SK-MEL-5 (cell line): Measurements from ENCODE around the gene RNF19B. TPM values are rescaled to one million over a fixed set of nuclear protein-coding genes. Genes with fewer than 3 reads are reported as not detected.

ENCODE experiments used
- DNase-seq: peaks from one replicate; pipeline ENCODE4 v3.0.0-alpha.2; 2016; ENCODE audit warnings: low read depth, low spot score
- in situ Hi-C: cut with HindIII; loops from 2 replicates; pipeline ENCODE4 v1.10.0; 2016; ENCODE audit warnings: low sequenced_read_pairs, high pct_unique_total_duplicates, low pct_unique_long_range_greater_than_20kb
- total RNA-seq: library from RNA; depleted of rRNA; stranded (reverse); fragments of >200 nt; shearing (Covaris generic); gene quantifications from 2 replicates; pipeline ENCODE4 v1.2.3, GENCODE V29; 2014

RNF19B gene
- total RNA-seq, 1 experiment from 2014 or later: 32.0 TPM

DNA sequence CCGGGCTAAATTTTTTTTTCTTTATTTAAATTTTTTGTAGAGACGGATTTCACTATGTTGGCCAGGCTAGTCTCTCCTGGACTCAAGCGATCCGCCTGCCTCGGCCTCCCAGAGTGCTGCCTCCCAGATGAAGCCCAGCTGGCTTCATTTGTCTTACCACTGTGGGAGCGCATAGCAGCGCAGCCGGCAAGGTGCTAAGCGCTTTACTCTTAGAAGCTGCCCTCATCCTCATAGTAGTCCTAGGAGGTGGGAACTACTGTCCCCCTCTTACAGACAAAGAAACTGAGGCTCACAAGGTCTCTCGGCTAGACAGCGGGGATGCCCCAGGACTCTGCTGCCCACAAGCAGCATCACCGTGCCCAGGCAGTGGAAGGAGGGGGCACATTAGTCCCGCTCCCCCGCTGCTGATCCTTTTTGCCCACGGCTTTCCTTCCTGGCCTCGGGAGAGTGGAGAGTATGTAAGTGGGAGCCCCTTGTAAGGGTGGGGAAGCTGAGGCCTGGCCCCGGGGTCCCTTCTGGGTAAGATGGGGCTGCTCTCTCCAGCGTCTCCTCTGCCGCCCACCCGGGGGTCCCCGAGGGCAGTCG is 64.1 kb downstream of the RNF19B start:
- no peak for DNase-seq
- in situ Hi-C loops: no loop called here

DNA sequence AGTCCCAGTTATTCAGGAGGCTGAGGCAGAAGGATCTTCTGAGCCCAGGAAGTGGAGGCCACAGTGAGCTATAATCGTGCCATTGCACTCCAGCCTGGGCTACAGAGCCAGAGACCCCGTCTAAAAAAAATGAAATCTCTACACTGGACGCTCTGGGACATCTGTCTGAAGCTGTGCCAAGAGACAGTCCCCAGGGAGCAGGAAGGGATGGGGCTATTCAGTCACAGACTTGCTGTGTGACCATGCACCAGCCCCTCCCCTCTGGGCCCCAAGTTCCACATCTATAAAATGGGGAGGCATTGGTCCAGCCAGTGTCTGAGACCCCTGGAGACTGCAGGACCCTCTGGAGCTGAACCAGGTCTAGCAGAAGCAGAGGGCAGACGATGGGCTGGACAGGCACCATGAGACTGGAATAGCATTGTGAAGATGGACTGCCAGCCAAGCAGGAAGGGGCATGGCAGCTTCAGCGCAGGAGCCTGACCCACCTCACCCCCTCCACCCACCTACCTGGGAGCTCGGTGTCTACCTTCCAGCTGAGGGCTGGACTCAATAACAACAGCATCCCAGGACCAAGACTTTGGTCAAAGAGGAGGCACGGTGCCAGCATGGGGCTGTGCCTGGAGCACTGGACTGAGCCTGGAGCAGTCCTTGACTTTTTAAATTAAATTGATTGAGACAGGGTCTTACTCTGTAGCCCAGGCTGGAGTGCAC is 64.9 kb downstream of the RNF19B start:
- in situ Hi-C loops: no loop called here
- no peak for DNase-seq

DNA sequence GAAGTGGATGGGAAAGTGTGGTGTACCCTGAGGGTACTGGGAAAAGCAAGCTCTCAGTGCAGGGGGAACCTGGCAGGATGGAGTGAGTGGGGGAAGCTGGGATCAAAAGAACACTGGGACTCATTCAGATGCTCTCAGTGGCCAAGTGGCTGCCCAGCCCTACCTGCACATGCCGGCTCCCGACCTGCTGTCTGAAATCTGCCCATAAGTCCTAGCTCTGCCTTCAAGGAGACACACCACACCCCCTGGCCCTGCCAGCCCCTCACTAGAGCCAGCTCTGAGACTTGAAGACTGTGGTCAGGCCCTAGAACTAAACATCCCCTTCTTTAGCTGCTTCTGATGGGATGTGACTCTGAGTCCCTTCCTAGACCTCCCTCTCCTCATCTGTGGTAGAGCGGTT is 65.7 kb downstream of the RNF19B start:
- DNase-seq: no peak
- in situ Hi-C loops: no loop called here

- DNase-seq: no peak
- in situ Hi-C loops: no loop called here
Observed at GRCh38 chr1:32898056-32898455, 66.6 kb downstream of the RNF19B start.

GRCh38 chr1:32897082-32898049 is 67.2 kb downstream of the RNF19B start:
- no peak for DNase-seq
- in situ Hi-C loops: no loop called here

DNA sequence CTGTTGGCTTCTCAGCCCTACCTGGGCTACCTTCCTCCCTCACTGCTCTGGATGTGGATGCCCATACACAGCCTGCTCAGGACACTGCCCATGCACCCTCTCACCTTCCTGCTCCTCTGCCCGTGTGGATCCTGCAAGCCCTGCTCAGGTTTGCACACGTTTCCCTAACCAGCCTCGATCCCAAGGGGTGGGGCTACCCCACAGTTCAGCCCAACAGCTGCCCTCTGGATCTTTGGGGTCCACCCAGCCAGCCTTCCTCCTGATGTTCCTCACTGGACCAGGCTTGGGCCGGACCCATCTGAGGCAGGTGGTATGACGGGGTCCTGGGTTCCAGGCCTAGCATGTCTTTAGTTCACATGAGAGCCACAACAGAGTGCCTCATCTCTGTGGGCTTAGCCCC is 68.2 kb downstream of the RNF19B start:
- in situ Hi-C loops: no loop called here
- DNase-seq: no peak

DNA sequence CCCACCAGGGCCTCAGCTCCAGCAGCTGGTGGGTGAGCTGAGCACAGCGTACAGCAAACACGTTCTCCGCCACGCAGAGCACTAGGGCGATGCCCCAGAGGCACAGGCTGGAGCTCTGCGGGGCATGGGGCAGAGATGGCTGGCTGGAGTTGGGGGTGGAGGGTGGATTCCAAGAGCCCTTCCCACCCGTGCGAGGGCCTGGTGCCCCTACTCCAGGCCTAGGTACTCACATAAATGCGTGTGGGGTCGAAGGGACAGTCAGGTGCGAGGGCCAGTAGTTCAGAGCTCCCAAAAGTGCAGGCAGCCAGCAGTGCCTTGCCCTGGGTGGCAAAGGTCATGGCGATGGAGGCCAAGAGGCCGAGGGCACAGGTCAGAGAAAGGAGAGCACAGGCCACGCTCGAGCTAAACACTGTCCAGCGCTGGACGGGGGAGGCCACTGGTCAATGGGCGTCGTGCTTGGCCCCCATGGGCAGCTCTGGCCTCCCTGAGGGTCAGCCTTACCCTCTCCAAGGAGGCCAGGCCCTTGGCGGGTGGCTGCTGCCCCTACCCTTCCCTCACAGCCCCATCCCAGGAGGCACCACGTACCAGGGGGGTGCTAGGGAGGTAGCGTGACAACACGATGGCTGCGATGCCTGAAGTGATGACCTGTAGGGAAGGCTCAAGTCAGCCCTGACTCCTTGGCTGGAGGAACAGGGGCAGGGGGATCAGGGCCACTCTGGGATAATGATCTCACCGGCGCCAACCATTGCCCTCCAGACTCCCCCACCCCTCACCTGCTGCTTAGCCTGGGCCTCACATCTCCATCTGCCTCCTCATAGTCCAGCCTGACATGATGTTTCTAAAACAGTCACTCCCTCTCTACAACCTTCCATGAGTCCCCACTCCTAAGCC is 69.0 kb downstream of the RNF19B start:
- in situ Hi-C loops: no loop called here
- no peak for DNase-seq

DNA sequence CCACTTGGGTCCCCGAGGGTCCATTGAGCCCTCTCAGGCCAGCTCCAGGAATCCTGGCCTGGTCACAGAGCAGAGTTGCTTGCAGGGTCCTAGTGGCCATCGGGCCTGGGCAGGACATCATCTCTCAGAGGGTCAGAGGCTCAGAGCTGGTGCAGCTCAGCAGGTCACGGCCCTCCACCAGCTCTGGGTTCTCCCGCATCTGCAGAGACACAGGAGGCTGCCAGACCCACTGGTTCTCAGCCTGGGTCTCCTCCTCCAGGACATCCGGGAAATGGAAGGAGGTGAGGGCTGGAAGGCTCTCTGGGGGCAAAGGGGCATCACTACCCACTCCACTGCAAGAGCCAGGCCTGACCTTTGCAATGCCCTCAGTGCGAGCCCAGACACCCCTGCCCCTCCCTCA is 69.9 kb downstream of the RNF19B start:
- in situ Hi-C loops: no loop called here
- DNase-seq: no peak

DNA sequence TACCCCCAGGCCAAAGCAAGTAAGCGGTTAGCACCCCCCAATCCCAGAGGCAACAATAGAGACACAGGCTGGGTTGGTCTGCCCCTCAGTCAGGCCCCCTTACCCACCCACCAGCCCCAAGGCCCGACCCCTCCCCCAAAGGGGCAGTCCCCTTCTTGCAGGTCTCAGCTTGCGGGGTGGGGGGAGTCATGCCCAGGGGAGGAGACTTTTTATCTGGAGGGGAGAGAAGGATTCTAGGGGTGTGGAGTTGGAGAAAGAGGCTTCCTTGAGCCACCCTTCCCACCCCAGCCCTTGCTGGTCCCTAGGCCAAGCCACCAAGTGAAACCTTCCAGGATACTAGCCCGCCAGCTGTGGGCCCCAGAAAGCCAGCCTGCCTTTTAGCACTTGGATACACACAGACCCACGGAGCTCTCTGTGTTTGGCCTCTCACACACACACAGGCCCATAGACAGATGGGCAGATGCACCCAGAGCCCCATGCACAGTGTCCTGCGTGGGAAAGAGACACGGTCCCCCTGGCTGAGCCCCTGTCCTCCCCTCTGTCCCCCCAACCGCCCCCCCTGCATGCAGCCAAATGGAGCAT is 70.5 kb downstream of the RNF19B start:
- in situ Hi-C loops: no loop called here
- DNase-seq: no peak

- in situ Hi-C loops: no loop called here
- DNase-seq: no peak
Observed at GRCh38 chr1:32893198-32894018, 71.2 kb downstream of the RNF19B start.

DNA sequence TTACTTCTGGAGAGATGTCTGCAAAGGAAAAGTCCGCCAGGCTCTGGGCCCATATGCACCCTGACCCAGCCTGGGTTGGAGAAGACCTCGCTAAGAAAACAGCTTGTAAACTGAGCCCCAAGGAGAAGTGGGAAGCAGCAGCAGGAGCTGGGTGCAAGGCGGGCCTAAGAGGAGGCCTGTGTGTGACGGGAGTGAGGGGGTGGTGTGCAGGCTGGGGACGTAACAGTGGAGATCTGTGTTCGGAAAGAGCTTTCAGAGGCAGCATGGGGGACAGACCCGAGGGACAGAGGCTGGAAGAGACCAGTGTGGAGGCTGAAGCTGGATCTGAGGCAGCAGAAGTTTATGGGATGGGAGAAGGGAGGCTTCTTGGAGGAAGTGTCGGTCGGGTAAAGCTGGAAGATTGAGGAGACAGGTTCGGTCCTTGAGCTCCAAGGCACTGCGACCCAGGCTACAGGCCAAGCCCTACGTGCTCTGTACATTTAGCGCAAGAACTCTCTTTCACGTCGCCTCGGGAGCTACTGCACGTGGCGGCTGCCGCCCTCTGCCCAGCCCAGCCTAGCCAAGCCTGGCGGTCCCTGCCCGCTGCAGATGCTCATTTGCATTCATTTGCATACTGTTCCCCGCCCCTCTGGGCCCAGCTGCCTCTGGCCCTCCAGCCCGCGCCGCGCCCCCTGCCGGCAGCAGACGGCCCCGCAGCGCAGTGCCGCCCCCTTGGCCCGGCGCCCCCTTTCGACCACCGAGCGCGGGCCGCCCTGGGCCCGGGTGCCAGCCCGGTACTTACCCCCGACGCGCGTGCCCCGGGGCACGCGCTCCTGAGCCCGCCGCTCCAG is 72.0 kb downstream of the RNF19B start:
- no peak for DNase-seq
- in situ Hi-C loops: no loop called here

DNA sequence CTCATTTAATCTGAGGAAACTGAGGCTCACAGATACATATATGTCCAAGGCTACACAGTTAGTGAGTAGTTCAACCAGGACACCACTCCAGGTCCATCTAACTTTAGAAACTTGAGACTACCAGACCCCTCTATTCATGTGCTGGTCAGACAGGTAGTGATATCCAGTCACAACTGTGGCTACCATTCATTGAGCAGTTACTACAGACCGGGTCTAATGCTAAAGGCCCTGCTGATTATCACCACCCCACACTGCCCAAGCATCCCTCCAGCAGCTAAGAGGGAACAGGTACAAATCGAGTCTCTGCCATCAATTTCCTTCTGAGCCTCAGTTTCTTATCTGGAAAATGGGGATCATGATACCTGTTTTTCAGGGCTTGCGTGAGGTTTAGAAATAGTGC is 73.0 kb downstream of the RNF19B start:
- in situ Hi-C loops: no loop called here

DNA sequence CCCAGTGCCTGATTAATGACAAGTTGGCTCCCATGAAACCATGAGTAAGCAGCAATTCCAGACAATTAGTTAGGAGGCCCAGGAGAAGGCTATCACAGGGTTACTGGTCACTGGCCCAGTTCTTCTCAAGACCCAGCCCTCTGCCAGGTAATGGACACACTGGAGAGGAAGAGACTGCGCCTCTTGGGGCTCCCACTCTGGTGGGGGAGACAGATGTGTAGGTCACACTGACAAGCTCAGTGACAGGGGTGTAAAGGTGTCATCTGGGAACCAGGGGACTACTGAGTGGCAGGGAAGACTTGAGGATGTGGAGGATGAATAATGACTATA is 73.4 kb downstream of the RNF19B start:
- no peak for DNase-seq
- in situ Hi-C loops: no loop called here

More for the DNA sequence above, 73.0 kb downstream of the RNF19B start:
- no peak for DNase-seq

DNA sequence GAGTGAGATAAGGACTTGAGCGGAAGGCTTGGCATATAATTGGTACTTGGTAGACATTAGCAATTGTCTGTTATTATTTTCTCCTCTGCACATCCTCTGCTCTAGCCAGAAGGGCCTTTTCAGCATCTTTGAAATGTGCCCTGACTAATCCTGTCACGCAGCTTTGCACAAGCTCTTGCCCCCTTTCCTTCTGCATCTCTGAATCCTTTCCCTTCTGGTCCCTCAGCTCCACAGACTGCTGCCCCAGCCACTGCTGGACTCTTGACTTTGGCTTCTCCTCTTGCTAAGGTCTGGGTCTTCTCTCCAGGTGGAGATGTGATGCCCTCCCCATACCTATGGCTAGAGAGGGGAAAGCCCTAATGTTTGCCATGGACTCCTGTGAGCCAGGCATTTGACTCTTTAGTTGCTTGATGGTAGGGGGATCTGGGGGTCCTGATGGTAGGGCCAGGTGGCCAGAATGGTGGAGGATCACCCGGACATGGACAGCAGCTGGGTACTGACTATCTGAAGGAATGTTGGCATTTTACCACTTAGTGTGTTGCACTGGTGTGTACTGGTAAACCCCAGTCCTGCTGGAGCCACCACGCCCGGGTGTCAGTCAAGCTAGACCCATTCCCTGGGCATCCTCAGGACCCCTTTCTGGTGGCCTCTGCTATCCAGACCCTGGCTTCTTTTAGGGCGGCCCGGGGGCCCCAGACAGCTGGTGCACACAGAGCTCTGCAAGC is 73.9 kb downstream of the RNF19B start:
- in situ Hi-C loops: no loop called here
- no peak for DNase-seq

DNA sequence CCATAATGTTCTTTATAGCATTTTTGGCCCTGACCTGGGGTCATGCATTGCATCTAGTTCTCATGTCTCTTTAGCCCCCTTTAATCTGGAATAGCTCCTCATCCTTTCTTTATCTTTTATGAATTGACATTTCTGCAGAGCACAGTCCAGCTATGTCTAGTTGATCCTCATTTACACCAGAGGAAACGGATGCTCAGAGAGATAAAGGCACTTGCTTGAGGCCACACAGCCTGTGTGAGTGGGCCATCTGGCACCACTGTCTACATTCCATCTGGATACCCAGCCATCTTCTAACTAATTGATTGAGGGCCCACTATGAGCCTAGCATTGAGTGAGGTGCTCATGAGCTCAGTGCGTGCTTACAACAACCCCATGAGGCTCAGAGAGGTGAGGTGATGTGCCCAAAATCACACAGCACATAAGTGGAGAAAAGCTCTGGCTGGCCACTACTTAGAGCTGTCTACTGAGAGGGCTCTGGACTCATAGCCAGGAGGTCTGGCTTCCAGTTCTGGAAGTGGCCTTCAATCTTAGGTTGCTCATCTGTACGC is 74.8 kb downstream of the RNF19B start:
- in situ Hi-C loops: no loop called here
- DNase-seq: no peak
